Tibial nerve (tissue), 4 donors: ENCODE results near the gene PADI4.
"Not testable (repeated sequence)": the region's sequence is repeated elsewhere in the genome, so short reads cannot be mapped to it uniquely, and the experiment has no call there.

ENCODE experiments used
- EP300 ChIP-seq, 2 donors: sonication (generic); formaldehyde crosslinking; IDR thresholded peaks; one replicate each; pipeline ENCODE4 v1.6.1; 2017; ENCODE audit warnings: antibody characterized with exemption in 2 of 2, mild to moderate bottlenecking in 1 of 2
- POLR2A ChIP-seq, 2 donors: fragments of 450-650 bp; IDR thresholded peaks; one replicate each; pipeline ENCODE4 v1.6.1; 2017; ENCODE audit warnings: antibody characterized with exemption in 2 of 2, mild to moderate bottlenecking in 2 of 2, moderate library complexity in 2 of 2
- TF ChIP-seq, protein P1 (sequence below), 5 experiments: fragments of 200-600 bp in 3 of 5; fragments of 450-650 bp in 2 of 5; sonication (generic) in 3 of 5; IDR thresholded peaks; one replicate each; pipeline ENCODE4 v1.5.1; 2016 to 2019; ENCODE audit warnings: antibody characterized with exemption in 5 of 5, mild to moderate bottlenecking in 3 of 5, moderate library complexity in 2 of 5

DNA sequence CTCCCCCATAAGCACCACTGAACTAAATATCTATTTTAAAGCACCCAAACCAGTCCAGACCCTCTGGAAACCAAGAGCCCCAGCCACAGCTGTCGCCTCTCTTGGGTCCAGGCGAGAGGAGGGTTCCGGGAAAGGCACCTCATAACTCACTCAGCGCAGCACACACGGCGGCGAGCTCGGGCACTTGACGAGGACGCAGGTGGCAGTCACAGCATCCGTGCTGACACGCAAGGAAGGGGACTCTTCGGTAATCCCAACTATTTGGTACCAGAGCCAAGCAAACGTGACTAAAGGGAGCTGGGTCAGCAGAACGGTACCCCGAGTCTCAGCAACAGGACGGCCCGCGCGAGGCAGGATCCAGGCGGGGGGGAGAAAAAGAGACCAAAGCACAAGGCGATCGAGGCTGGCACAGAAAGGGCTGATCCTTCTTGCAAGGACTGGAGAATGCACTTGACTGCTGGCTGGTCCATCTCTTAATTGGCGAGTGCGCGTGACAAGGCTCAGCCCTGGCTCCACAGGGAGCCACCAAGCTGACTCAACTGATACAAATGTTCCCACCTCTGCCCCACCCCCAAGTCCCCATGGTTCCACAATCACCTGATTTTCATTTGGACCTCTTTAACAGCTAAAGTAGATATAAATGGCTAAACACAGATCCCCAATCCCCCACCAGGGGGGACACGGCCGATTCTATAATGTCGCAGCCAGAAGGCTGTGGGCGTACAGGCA is 100.0 kb downstream of the PADI4 start:
- TF ChIP-seq, protein P1, sequence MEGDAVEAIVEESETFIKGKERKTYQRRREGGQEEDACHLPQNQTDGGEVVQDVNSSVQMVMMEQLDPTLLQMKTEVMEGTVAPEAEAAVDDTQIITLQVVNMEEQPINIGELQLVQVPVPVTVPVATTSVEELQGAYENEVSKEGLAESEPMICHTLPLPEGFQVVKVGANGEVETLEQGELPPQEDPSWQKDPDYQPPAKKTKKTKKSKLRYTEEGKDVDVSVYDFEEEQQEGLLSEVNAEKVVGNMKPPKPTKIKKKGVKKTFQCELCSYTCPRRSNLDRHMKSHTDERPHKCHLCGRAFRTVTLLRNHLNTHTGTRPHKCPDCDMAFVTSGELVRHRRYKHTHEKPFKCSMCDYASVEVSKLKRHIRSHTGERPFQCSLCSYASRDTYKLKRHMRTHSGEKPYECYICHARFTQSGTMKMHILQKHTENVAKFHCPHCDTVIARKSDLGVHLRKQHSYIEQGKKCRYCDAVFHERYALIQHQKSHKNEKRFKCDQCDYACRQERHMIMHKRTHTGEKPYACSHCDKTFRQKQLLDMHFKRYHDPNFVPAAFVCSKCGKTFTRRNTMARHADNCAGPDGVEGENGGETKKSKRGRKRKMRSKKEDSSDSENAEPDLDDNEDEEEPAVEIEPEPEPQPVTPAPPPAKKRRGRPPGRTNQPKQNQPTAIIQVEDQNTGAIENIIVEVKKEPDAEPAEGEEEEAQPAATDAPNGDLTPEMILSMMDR (IDR thresholded peaks at IDR 0.05), result not testable (repeated sequence)
- TF ChIP-seq EP300, POLR2A (IDR thresholded peaks at IDR 0.05): not testable (repeated sequence)
